DOHH2 (cell line): ENCODE results near the gene SLC30A1.

Experiments used
- H3F3A ChIP-seq: fragments of 200-600 bp; sonication (generic), shearing (Covaris generic); 2 replicates; pipeline ENCODE4 v1.6.0; 2016; ENCODE audit warnings: antibody characterized with exemption, mild to moderate bottlenecking; ENCODE audit not compliant: control insufficient read depth, insufficient read depth
- H3K27ac ChIP-seq: fragments of 200-600 bp; sonication (generic); 2 replicates; pipeline ENCODE4 v1.5.1; 2014; ENCODE audit warnings: low read depth, mild to moderate bottlenecking, low read length, moderate library complexity
- H3K27me3 ChIP-seq: fragments of 200-600 bp; sonication (generic); 2 replicates; pipeline ENCODE4 v1.6.1; 2014; ENCODE audit warnings: mild to moderate bottlenecking, low read length, mixed read lengths; ENCODE audit not compliant: control insufficient read depth
- H3K36me3 ChIP-seq: fragments of 200-600 bp; sonication (generic); 2 replicates; pipeline ENCODE4 v1.6.1; 2014; ENCODE audit warnings: mild to moderate bottlenecking, low read length, moderate library complexity, mixed read lengths; ENCODE audit not compliant: control insufficient read depth
- H3K4me1 ChIP-seq: fragments of 200-600 bp; sonication (generic); 2 replicates; pipeline ENCODE4 v1.6.1; 2014; ENCODE audit warnings: mild to moderate bottlenecking, low read length, mixed read lengths; ENCODE audit not compliant: control insufficient read depth
- H3K4me2 ChIP-seq: fragments of 200-600 bp; sonication (generic); 2 replicates; pipeline ENCODE4 v1.6.0; 2014; ENCODE audit warnings: mild to moderate bottlenecking, low read length, moderate library complexity
- H3K4me3 ChIP-seq: fragments of 200-600 bp; sonication (generic); 2 replicates; pipeline ENCODE4 v1.5.1; 2014; ENCODE audit warnings: mild to moderate bottlenecking, low read length, mixed read lengths
- H3K79me2 ChIP-seq: fragments of 200-600 bp; sonication (generic); 2 replicates; pipeline ENCODE4 v1.6.1; 2014; ENCODE audit warnings: mild to moderate bottlenecking, low read length, mixed read lengths; ENCODE audit not compliant: control insufficient read depth
- H3K9me2 ChIP-seq: fragments of 200-600 bp; sonication (generic); replicated peaks from 2 replicates; pipeline ENCODE4 v1.6.1; 2014; ENCODE audit warnings: mild to moderate bottlenecking, low read length, mixed read lengths; ENCODE audit not compliant: control insufficient read depth
- H3K9me3 ChIP-seq: fragments of 200-600 bp; sonication (generic); 2 replicates; pipeline ENCODE4 v1.6.1; 2014; ENCODE audit warnings: antibody characterized with exemption, low read length, mixed read lengths; ENCODE audit not compliant: control insufficient read depth, insufficient read depth
- H4K20me1 ChIP-seq: fragments of 200-600 bp; sonication (generic); 2 replicates; pipeline ENCODE4 v1.6.0; 2014; ENCODE audit warnings: low read depth, mild to moderate bottlenecking, antibody characterized with exemption, low read length, moderate library complexity; ENCODE audit not compliant: control insufficient read depth, insufficient read depth
- CTCF ChIP-seq: fragments of 200-600 bp; sonication (generic); IDR thresholded peaks from one replicate; pipeline ENCODE4 v1.5.1; 2014; ENCODE audit warnings: antibody characterized with exemption, mild to moderate bottlenecking, low read depth, low read length; ENCODE audit not compliant: poor library complexity, severe bottlenecking
- EZH2phosphoT487 ChIP-seq: fragments of 200-600 bp; sonication (generic); IDR thresholded peaks from 2 replicates; pipeline ENCODE4 v1.6.1; 2017; ENCODE audit warnings: borderline replicate concordance, mild to moderate bottlenecking, antibody characterized with exemption, low read length, moderate library complexity, mixed read lengths

Gene SLC30A1

GRCh38 chr1:211551638-211552460 is 27.1 kb downstream of the SLC30A1 start:
- Histone ChIP-seq H3K27me3 (peaks cover 5% of the 10 kb centered on the region; the same call in 1 of the 2 replicates), H3K9me3 (no peaks in the 10 kb centered on the region), H3K4me2 (no peak overlapping the region), H3K27ac (no peak overlapping the region), H3K79me2 (no peaks in the 10 kb centered on the region), H3K36me3 (no peaks in the 10 kb centered on the region), H4K20me1 (no peaks in the 10 kb centered on the region), H3K9me2 (no peaks in the 10 kb centered on the region), H3K4me3 (no peak overlapping the region), H3F3A (no peaks in the 10 kb centered on the region), H3K4me1 (no peaks in the 10 kb centered on the region)
- TF ChIP-seq CTCF (no peak), EZH2phosphoT487 (no peak)

- Histone ChIP-seq H3K79me2 (no peaks in the 10 kb centered on the region), H3K36me3 (no peaks in the 10 kb centered on the region), H3K27ac (no peak overlapping the region), H3K4me3 (no peak overlapping the region), H3F3A (no peaks in the 10 kb centered on the region), H3K4me2 (no peak overlapping the region), H3K9me2 (no peaks in the 10 kb centered on the region), H4K20me1 (no peaks in the 10 kb centered on the region), H3K27me3 (peaks cover 13% of the 10 kb centered on the region; the same call in 1 of the 2 replicates), H3K4me1 (no peaks in the 10 kb centered on the region), H3K9me3 (no peaks in the 10 kb centered on the region)
- TF ChIP-seq EZH2phosphoT487 (no peak), CTCF (no peak)
Measured at GRCh38 chr1:211549092-211549711, 29.8 kb downstream of the SLC30A1 start.

GRCh38 chr1:211548321-211549091 is 30.5 kb downstream of the SLC30A1 start:
- TF ChIP-seq CTCF: no peak
- TF ChIP-seq EZH2phosphoT487: no peak
- Histone ChIP-seq H3K36me3 (no peaks in the 10 kb centered on the region), H3K9me2 (no peaks in the 10 kb centered on the region), H3K79me2 (no peaks in the 10 kb centered on the region), H3K9me3 (no peaks in the 10 kb centered on the region), H3K27me3 (peaks cover 13% of the 10 kb centered on the region; the same call in 1 of the 2 replicates), H3K4me3 (no peak overlapping the region), H3K4me2 (no peak overlapping the region), H3F3A (no peaks in the 10 kb centered on the region), H3K4me1 (no peaks in the 10 kb centered on the region), H3K27ac (no peak overlapping the region), H4K20me1 (no peaks in the 10 kb centered on the region)
